NCI-H82 treated with DMSO at 0.1 percent for 48 hours (cell line): ENCODE results near the gene DVL2.
A peak's percentile ranks its signal among the peaks of the same experiment; 100 is the strongest.

Source experiments
- DNase-seq: peaks from one replicate; lab custom pipeline; 2025; ENCODE audit not compliant: unreplicated experiment; lab: John Stamatoyannopoulos, UW

Gene DVL2

GRCh38 chr17:7238420-7239090, 4.2 kb upstream of the DVL2 start:
- DNase-seq: no peak

GRCh38 chr17:7237761-7238419, 3.6 kb upstream of the DVL2 start:
- peak; percentile 52 for DNase-seq

- DNase-seq: no peak
Observed at GRCh38 chr17:7237266-7237760, 3.0 kb upstream of the DVL2 start.

GRCh38 chr17:7236808-7237207, 2.5 kb upstream of the DVL2 start:
- no peak for DNase-seq

DNA sequence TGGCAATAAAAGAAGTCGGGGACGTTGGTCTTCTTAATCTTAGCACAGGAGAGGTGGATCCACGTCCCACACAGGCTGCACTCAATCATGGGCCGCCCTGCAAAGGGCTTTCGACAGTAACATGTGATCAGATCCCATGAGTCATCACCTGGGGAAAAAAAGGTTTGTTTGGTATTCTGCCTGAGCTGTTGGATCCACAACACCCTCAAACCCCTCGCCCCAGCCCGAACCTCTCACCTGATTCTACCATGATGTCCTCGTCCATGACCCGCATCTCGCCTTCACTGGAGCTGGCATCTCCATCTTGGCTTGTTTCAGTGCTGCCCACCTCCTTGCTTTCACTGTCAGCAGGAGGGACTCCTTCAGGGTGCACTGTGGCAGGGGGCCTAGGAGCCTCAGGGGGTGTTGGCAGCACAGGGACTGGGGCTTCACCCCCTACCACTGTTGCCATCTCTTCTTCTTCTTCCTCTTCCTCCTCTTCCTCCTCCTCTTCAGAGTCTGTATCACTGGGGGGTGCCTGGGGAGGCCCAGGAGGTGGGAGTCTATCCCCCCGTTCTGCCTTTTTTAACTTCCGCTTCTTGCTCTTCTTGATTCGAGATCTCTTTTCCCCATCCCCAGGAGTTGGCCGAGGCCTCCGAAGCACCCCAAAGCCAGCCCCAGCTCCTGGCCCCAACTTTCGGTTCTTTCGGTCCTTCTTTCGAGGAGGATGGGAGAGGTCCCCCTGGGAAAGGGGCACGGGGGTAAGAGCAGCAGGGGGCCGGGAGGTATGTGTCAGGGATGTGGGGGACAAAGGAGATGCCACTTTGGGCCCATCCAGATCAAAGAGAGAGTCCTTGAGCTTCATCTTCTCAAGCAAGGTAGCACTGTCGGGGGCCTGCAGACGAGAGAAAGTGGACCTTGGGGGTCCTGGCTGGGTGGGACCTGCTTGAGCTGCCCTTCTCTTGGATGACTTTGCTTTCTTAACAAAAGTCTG, 1.7 kb upstream of the DVL2 start:
- no peak for DNase-seq

DNA sequence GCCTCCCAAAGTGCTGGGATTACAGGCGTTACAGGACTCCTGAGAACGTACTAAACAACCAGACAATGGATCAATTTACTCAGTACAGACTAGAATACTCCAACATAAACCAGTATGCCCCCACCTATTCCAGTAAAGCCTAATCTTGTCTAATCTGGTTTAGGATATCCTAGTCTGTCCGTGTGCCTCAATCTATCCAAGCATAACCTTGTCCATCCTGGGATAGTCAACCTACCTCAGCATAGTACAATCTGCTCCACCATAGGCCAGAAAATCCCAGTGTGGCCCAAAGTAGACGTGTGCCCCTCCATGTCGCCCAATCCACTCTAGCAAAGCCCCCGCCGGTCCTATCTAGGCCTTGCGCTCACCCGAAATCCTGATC, 625 bp downstream of the DVL2 start:
- peak; percentile 72 for DNase-seq

GRCh38 chr17:7232114-7232513, 2.2 kb downstream of the DVL2 start:
- DNase-seq: no peak

DNA sequence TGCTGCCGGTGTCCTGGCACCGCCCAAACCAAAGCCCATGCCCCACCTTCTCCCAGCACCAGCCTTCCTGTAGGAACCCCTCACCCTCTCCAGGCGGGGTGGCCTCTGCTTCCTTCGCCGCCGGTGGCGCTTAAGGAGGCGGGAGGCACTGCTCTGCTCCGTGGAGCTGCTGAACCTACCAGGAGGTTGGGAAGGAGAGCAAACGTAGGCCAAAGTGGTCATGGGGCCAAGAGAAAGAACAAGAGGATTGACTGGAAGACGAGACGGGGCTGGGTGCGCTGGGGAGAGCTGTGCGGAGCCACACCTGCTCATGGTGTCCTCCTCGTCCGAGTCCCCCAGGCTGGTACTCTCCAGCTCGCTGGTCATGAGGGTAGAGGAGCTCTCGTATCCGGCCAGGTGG, 4.8 kb downstream of the DVL2 start:
- no peak for DNase-seq

DNA sequence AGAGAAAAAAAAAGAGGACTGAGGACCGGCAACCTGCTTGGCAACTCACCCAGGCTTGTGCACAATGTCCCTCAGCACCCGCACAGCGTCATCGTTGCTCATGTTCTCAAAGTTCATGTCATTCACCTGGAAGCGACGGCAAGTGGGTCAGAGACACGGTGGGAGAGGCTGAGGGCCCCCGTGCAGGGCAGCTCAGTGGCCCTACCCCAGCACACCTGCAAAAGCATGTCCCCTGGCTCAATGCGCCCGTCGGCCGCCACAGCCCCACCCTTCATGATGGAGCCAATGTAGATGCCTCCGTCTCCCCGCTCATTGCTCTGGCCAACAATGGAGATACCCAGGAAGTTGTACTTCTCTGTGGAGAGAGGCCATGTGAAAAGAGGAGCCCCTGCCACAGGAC, 5.4 kb downstream of the DVL2 start:
- DNase-seq: no peak

DNA sequence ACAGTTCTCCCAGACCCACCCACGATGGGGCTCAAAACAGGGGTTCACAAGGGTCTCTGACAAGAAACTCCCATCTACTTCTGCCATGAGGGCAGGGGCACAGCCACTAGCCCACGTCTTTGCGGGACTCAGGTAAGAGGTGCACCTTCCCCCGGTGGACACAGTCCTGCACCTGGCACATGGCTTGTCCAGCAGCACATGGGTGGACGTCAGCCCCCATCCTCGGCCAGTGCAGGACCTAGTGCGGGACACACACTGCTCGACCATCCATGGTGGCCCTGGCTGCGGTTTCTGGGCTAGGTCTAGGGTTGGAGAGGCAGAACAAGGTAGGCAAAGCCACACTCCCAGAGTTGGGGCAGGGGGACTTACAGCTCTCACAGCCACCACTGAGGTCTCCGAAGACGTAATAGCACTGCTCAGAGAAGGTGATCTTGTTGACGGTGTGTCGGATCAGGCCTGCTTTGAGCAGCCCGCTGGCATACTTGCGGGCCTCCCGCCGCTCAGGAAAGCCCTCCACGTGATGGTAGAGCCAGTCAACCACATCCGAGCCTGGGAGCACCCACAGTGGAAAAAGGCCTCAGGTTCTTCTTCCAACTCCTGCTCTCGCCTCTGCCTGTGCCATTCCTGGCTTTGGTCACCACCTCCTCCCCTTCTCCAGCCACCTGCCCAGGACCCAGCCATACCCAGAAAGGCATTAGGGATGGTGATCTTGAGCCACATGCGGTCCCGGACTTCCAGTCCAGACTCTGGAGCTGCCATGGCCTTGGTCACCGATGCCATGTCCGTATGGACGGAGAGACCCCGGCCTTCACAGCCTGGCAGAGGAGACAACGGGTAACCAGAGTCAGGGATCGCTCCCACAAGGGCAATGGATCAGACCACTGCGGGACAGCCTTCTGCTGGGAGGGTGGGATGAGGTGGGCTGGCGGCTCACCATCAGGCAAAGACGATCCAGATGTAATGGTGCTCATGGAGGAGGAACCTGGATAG, 7.3 kb downstream of the DVL2 start:
- DNase-seq: no peak

- no peak for DNase-seq
Observed at GRCh38 chr17:7225711-7226331, 8.5 kb downstream of the DVL2 start.

GRCh38 chr17:7224661-7225111, 9.6 kb downstream of the DVL2 start:
- DNase-seq: no peak

GRCh38 chr17:7224110-7224509, 10.2 kb downstream of the DVL2 start:
- no peak for DNase-seq

GRCh38 chr17:7223375-7223774, 10.9 kb downstream of the DVL2 start:
- no peak for DNase-seq

DNA sequence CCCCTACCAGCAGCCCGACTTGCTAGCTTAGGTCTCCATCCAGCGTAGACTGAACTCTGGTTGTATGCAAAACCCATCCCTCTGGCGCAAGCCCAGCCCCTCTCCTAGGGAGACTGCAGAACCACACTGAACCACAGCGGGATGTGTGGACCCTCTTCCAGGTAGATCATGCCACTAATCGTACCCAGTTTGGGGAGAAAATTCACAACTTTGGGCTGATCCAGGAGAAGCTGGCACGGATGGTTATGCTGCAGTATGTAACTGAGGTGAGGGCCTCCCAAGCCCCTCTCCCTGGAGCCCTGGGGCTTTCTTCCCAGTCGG, 11.4 kb downstream of the DVL2 start:
- no peak for DNase-seq

GRCh38 chr17:7222093-7222971, 12.0 kb downstream of the DVL2 start:
- no peak for DNase-seq

DNA sequence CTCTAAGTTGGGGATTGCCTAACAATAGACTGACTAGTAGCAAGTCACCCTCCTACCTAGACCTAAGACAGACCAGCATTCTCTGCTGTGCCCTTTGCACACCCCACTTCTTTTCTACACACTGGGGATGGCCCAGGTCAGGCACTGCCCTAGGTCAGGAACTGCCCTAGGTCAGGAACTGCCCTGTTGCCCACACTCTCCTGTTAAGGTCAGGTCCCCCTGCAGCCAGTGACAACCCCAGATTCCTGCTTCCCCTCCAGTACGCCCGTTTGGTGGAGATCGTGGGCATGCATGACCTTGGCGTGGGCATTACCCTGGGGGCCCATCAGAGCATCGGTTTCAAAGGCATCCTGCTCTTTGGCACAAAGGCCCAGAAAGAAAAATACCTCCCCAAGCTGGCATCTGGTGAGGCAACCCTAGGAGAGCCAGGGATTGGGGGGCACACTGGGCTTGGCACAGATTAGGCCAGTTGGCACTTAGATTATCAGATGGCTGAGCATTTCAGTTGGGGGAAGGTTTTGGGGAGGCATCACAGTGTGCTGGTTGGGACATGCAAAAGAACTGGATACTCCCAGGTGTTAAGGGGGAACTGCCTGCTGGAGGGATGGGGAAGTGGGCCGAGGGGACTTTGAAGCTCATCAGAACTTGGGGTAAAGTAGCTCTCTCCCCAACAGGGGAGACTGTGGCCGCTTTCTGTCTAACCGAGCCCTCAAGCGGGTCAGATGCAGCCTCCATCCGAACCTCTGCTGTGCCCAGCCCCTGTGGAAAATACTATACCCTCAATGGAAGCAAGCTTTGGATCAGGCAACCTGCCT, 12.8 kb downstream of the DVL2 start:
- no peak for DNase-seq

DNA sequence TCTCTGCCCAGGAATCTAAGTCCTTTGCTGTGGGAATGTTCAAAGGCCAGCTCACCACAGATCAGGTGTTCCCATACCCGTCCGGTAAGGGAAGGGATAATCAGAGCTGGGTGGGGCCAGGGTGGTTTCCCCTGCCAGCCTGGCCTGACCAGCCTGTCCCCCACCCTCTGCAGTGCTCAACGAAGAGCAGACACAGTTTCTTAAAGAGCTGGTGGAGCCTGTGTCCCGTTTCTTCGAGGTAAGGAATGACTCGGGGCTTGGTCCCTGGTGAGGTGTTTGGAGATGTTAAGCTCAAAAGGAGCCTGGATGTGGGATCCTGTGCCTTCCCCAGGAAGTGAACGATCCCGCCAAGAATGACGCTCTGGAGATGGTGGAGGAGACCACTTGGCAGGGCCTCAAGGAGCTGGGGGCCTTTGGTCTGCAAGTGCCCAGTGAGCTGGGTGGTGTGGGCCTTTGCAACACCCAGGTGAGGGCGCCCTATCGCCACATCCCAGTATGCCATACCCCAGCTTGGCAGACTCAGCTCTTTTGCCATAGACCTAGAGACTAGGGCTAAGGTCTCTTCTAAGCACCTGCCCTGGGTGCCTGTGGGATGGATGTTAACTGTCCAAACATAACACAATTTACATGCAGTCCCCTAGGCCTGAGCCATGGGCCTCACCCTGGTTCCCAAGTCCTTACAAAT, 13.6 kb downstream of the DVL2 start:
- no peak for DNase-seq
